Keratinocyte (primary cell): Measurements from ENCODE around the gene PAPOLB.

Source experiments
- EZH2 ChIP-seq: IDR thresholded peaks from one replicate; pipeline ENCODE4 v1.6.1; 2012; ENCODE audit warnings: inconsistent platforms, mild to moderate bottlenecking, low read length, moderate library complexity
- TF ChIP-seq, protein P1 (sequence below), 3 experiments: IDR thresholded peaks in 1 of 3; conservative IDR thresholded peaks in 1 of 3; optimal IDR thresholded peaks in 1 of 3; 2 replicates in 2 of 3; 3 replicates in 1 of 3; pipeline versions ENCODE3 to v1.5.1; 2011; ENCODE audit warnings: low read length in 3 of 3, mild to moderate bottlenecking in 3 of 3, moderate library complexity in 2 of 3, control low read depth in 1 of 3, inconsistent platforms in 1 of 3; ENCODE audit not compliant: insufficient read depth in 2 of 3; ENCODE audit errors: extremely low read depth in 1 of 3

DNA sequence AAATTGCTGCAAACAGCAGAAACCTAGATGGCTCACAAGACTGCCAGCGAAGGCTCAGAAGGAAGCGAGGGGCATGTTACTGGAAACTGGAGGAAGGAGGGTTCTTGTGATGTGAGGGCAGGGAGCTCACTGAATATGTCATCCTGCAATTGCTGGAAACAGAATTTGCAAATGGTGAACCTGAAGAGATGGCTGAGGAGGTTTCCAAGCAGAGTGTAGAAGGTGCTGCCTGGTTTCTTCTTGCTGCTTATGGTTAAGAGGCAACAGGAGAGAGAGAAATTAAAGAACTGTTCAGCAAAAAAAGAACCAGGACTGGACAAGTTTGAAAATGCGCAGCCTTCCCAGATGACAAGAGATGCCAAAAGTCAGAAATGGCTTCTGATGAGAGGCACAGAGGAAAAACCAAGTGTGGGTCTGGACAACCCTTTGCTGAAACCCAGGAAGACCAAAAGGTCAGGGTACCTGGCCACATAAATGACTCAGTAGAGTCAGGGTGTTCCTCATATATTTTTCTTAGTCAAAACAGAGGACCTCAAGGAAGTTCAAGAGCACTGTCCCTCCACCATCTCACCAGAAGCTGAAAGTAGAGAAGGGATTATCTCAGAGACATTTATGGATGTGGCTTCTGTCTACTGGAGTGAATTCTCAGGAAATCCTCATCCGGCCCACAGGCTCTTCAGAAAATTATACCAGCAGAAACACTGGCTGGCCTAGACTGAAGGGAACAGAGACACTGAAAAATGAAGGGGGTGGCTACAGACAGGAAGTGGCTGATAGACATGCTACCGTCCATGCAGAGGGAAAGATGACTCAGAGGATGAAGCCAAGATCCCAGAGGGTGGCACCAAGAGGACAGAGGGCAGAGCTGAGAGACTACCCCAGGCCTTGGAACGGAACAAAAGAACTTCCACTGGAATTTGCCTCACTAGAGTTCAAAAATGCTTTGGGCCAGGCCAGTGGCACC lies 10.1 kb downstream of the PAPOLB start:
- TF ChIP-seq, protein P1, sequence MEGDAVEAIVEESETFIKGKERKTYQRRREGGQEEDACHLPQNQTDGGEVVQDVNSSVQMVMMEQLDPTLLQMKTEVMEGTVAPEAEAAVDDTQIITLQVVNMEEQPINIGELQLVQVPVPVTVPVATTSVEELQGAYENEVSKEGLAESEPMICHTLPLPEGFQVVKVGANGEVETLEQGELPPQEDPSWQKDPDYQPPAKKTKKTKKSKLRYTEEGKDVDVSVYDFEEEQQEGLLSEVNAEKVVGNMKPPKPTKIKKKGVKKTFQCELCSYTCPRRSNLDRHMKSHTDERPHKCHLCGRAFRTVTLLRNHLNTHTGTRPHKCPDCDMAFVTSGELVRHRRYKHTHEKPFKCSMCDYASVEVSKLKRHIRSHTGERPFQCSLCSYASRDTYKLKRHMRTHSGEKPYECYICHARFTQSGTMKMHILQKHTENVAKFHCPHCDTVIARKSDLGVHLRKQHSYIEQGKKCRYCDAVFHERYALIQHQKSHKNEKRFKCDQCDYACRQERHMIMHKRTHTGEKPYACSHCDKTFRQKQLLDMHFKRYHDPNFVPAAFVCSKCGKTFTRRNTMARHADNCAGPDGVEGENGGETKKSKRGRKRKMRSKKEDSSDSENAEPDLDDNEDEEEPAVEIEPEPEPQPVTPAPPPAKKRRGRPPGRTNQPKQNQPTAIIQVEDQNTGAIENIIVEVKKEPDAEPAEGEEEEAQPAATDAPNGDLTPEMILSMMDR (optimal IDR thresholded peaks at IDR 0.05 in 1 of 3, IDR thresholded peaks at IDR 0.05 in 1 of 3, conservative IDR thresholded peaks at IDR 0.05 in 1 of 3; ENCODE audit: extremely low read depth in 1 of 3, insufficient read depth in 2 of 3, low read length in 3 of 3), result no peak
- no peak for TF ChIP-seq EZH2
